Transverse colon (tissue), 4 donors: Measurements from ENCODE around the gene INPP4B. TPM values are rescaled to one million over a fixed set of nuclear protein-coding genes. Genes with fewer than 3 reads are reported as not detected.

Experiments
- DNase-seq: peaks from one replicate; pipeline ENCODE4 v3.0.0-alpha.2; 2019
- H3K27ac ChIP-seq, 4 donors: fragments of 200-600 bp; sonication (generic); 2 replicates each; pipeline ENCODE4 v1.5.1; 2016 to 2018; ENCODE audit warnings: inconsistent platforms in 4 of 4
- H3K27me3 ChIP-seq: fragments of 200-600 bp; sonication (generic); 2 replicates; pipeline ENCODE4 v1.5.1; 2017; ENCODE audit warnings: inconsistent platforms
- H3K36me3 ChIP-seq, 4 donors: fragments of 200-600 bp; sonication (generic); 2 replicates each; pipeline ENCODE4 v1.5.1; 2017 to 2019; ENCODE audit warnings: inconsistent platforms in 4 of 4
- H3K4me1 ChIP-seq, 4 donors: fragments of 200-600 bp; sonication (generic); 2 replicates each; pipeline ENCODE4 v1.5.1; 2017 to 2020; ENCODE audit warnings: inconsistent platforms in 4 of 4
- H3K4me3 ChIP-seq, 4 donors: fragments of 200-600 bp; sonication (generic); 1 replicate in 1 of 4; 2 replicates in 3 of 4; pipeline versions ENCODE4 v1.5.1 to v1.6.1; 2017 to 2019; ENCODE audit warnings: inconsistent platforms in 4 of 4
- H3K9me3 ChIP-seq, 2 donors: fragments of 200-600 bp; sonication (generic); 2 replicates each; pipeline ENCODE4 v1.5.1; 2017 to 2019; ENCODE audit warnings: inconsistent platforms in 2 of 2
- CTCF ChIP-seq, 5 experiments: fragments of 200-600 bp in 3 of 5; fragments of 450-650 bp in 2 of 5; sonication (generic) in 3 of 5; IDR thresholded peaks; 1 replicate in 2 of 5; 2 replicates in 3 of 5; pipeline ENCODE4 v1.5.1; 2016 to 2017; ENCODE audit warnings: antibody characterized with exemption in 5 of 5, inconsistent platforms in 3 of 5, mild to moderate bottlenecking in 2 of 5, moderate library complexity in 1 of 5
- EP300 ChIP-seq: sonication (generic); formaldehyde crosslinking; IDR thresholded peaks from one replicate; pipeline ENCODE4 v1.6.1; 2017; ENCODE audit warnings: antibody characterized with exemption, low read depth
- POLR2A ChIP-seq: fragments of 450-650 bp; IDR thresholded peaks from one replicate; pipeline ENCODE4 v1.6.1; 2016; ENCODE audit warnings: antibody characterized with exemption, mild to moderate bottlenecking, moderate library complexity
- POLR2AphosphoS5 ChIP-seq, 3 donors: sonication (generic); formaldehyde crosslinking; IDR thresholded peaks; one replicate each; pipeline ENCODE4 v1.6.1; 2016; ENCODE audit warnings: antibody characterized with exemption in 3 of 3
- WGBS, 2 donors: methylation state at CpG; one replicate each; pipeline ENCODE4 v1.1.5; 2018; ENCODE audit warnings: low coverage in 1 of 2; 5-methylcytosine and 5-hydroxymethylcytosine counted together
- in situ Hi-C, 4 donors: fragments of 200-750 bp; cut with MboI; loops; one replicate each; pipeline versions ENCODE4 v1.15.0 to v1.15.1; 2017; ENCODE audit warnings: low sequenced_read_pairs in 3 of 4, low pct_ligation_motif_present in 1 of 4, low pct_unique_long_range_greater_than_20kb in 1 of 4
- intact Hi-C: fragments of 100-400 bp; cut with DNase I; formaldehyde crosslinking; loops from one replicate; pipeline ENCODE4 v1.15.1; 2023; ENCODE audit warnings: low total_unique reads
- total RNA-seq, 4 donors: library from RNA; depleted of rRNA; stranded (reverse); fragments of >200 nt; gene quantifications; one replicate each; pipeline ENCODE4 v1.1.0, GENCODE V29; 2016

INPP4B gene
- total RNA-seq, 4 donors from 2014 or later = 18.3 to 33.8 (median 31.4) TPM

GRCh38 chr4:142130666-142131065 is 715.4 kb downstream of the INPP4B start:
- in situ Hi-C loops = loop anchor here in 2 of 4 donors (10.0 to 25.0 kb wide), 2 partner anchors 582 to 714 kb away; partner anchors contain the start of gene INPP4B (in 1 of the 2)

GRCh38 chr4:142129931-142130330 is 716.2 kb downstream of the INPP4B start:
- DNase-seq = no peak
- H3K36me3 ChIP-seq = no peaks in the 10 kb centered on the region
- H3K27me3 ChIP-seq = no peaks in the 10 kb centered on the region
- intact Hi-C loops = no loop called here
- no peaks in the 10 kb centered on the region for H3K9me3 ChIP-seq
- no peak overlapping the region for H3K4me3 ChIP-seq
- no peak for TF ChIP-seq CTCF (IDR thresholded peaks at IDR 0.05)
- TF ChIP-seq POLR2A = no peak
- WGBS, 2 donors = 41 to 90% methylated on average over 1 of the region's 1 CpG
- H3K27ac ChIP-seq = peak overlapping the region in 3 of 4 donors; percentile 3 to 62 (median 5)
- H3K4me1 ChIP-seq = peaks cover 9 to 34% (median 21%) of the 10 kb centered on the region in 4 donors
- in situ Hi-C loops = loop anchor here in 3 of 4 donors (10.0 to 25.0 kb wide), 2 partner anchors 582 to 715 kb away; partner anchors contain the start of gene INPP4B (in 3 of the 3)

More at GRCh38 chr4:142130666-142131065, 715.4 kb downstream of the INPP4B start:
- Histone ChIP-seq H3K27ac (peak overlapping the region; percentile 3 to 62 (median 12)), H3K36me3 (no peaks in the 10 kb centered on the region), H3K4me1 (peaks cover 9 to 34% (median 21%) of the 10 kb centered on the region in 4 donors), H3K27me3 (no peaks in the 10 kb centered on the region), H3K4me3 (no peak overlapping the region), H3K9me3 (no peaks in the 10 kb centered on the region)
- intact Hi-C loops = no loop called here
- WGBS, 2 donors = 29% methylated on average over 1 of the region's 1 CpG; no CpG with 5 or more reads in 1 of the 2 donors
- TF ChIP-seq POLR2AphosphoS5 (IDR thresholded peaks at IDR 0.05) (no peak), POLR2A (no peak), CTCF (IDR thresholded peaks at IDR 0.05) (no peak), EP300 (no peak)
- no peak for DNase-seq

GRCh38 chr4:142129473-142129872 is 716.6 kb downstream of the INPP4B start:
- in situ Hi-C loops = loop anchor here in 3 of 4 donors (10.0 to 25.0 kb wide), 2 partner anchors 583 to 715 kb away; partner anchors contain the start of gene INPP4B (in 2 of the 3)
- no peaks in the 10 kb centered on the region for H3K36me3 ChIP-seq
- intact Hi-C loops = no loop called here
- TF ChIP-seq POLR2A = no peak
- TF ChIP-seq POLR2AphosphoS5 (IDR thresholded peaks at IDR 0.05) = no peak
- no peak for TF ChIP-seq CTCF (IDR thresholded peaks at IDR 0.05)
- TF ChIP-seq EP300 = no peak
- no peaks in the 10 kb centered on the region for H3K9me3 ChIP-seq
- no peak overlapping the region for H3K4me3 ChIP-seq
- WGBS, 2 donors = 67 to 88% methylated on average over 3 of the region's 3 CpGs
- H3K4me1 ChIP-seq = peaks cover 9 to 34% (median 21%) of the 10 kb centered on the region in 4 donors
- peak overlapping the region in 1 of 4 donors; percentile 34 for H3K27ac ChIP-seq
- H3K27me3 ChIP-seq = no peaks in the 10 kb centered on the region
- no peak for DNase-seq

GRCh38 chr4:142128529-142128928 is 717.6 kb downstream of the INPP4B start:
- no peaks in the 10 kb centered on the region for H3K36me3 ChIP-seq
- in situ Hi-C loops = loop anchor here in 3 of 4 donors (10.0 to 25.0 kb wide), 2 partner anchors 584 to 716 kb away; partner anchors contain the start of gene INPP4B (in 2 of the 3)
- no peaks in the 10 kb centered on the region for H3K27me3 ChIP-seq
- 62 to 64% methylated on average over 3 of the region's 3 CpGs for WGBS, 2 donors
- no peaks in the 10 kb centered on the region for H3K9me3 ChIP-seq
- no peak for DNase-seq
- peak overlapping the region in 3 of 4 donors; percentile 8 to 56 (median 34) for H3K27ac ChIP-seq
- H3K4me3 ChIP-seq = no peak overlapping the region
- intact Hi-C loops = no loop called here
- H3K4me1 ChIP-seq = peaks cover 9 to 34% (median 21%) of the 10 kb centered on the region in 4 donors
- TF ChIP-seq CTCF (IDR thresholded peaks at IDR 0.05) = no peak
- no peak for TF ChIP-seq POLR2AphosphoS5 (IDR thresholded peaks at IDR 0.05)
- TF ChIP-seq POLR2A = no peak
- TF ChIP-seq EP300 = no peak
